SK-N-SH (cell line): ENCODE measurements around the gene TRAPPC6A.

Source experiments
- CTCF ChIP-seq: fragments of 200-600 bp; sonication (generic); IDR thresholded peaks from 2 replicates; pipeline ENCODE4 v1.6.1; 2017; ENCODE audit warnings: antibody characterized with exemption, mild to moderate bottlenecking, moderate library complexity
- ELF1 ChIP-seq: IDR thresholded peaks from 2 replicates; pipeline ENCODE4 v1.4.0; 2012
- EP300 ChIP-seq, 2 experiments: IDR thresholded peaks; 2 replicates each; pipeline versions ENCODE4 v1.4.0 to v1.6.1; 2012; ENCODE audit warnings: borderline replicate concordance in 1 of 2, low read depth in 1 of 2, low read length in 1 of 2
- GABPA ChIP-seq: IDR thresholded peaks from 2 replicates; pipeline ENCODE4 v1.4.0; 2012; ENCODE audit warnings: low read depth, mild to moderate bottlenecking
- MAX ChIP-seq: IDR thresholded peaks from 2 replicates; pipeline ENCODE4 v1.4.0; 2012; ENCODE audit warnings: low read depth
- POLR2AphosphoS5 ChIP-seq: IDR thresholded peaks from 2 replicates; pipeline ENCODE4 v1.6.1; 2012; ENCODE audit warnings: low read depth, low read length
- RAD21 ChIP-seq: IDR thresholded peaks from 2 replicates; pipeline ENCODE4 v1.6.1; 2012; ENCODE audit warnings: mild to moderate bottlenecking, low read length
- RCOR1 ChIP-seq: fragments of 150-350 bp; IDR thresholded peaks from 2 replicates; pipeline ENCODE4 v1.6.1; 2017; ENCODE audit warnings: antibody characterized with exemption, low read length
- REST ChIP-seq: IDR thresholded peaks from 2 replicates; pipeline ENCODE4 v1.6.1; 2012; ENCODE audit warnings: mild to moderate bottlenecking, low read depth, low read length, moderate library complexity
- RFX5 ChIP-seq: IDR thresholded peaks from 2 replicates; pipeline ENCODE4 v1.6.1; 2012; ENCODE audit warnings: mild to moderate bottlenecking, improper control_type of control experiment, low read length
- SIN3A ChIP-seq: IDR thresholded peaks from 2 replicates; pipeline ENCODE4 v1.6.1; 2012; ENCODE audit warnings: low read depth, mild to moderate bottlenecking, low read length, moderate library complexity, borderline replicate concordance
- SMC3 ChIP-seq: IDR thresholded peaks from 2 replicates; pipeline ENCODE4 v1.6.1; 2012; ENCODE audit warnings: low read depth, low read length, improper control_type of control experiment
- USF1 ChIP-seq: IDR thresholded peaks from 2 replicates; pipeline ENCODE4 v1.4.0; 2012; ENCODE audit warnings: low read depth, borderline replicate concordance
- ZBTB33 ChIP-seq: IDR thresholded peaks from 2 replicates; pipeline ENCODE4 v1.4.0; 2012; ENCODE audit warnings: low read depth, borderline replicate concordance

- TF ChIP-seq GABPA (no peak), USF1 (no peak), RCOR1 (no peak), ZBTB33 (no peak), CTCF (no peak), SIN3A (no peak), EP300 (IDR thresholded peaks at IDR 0.05; ENCODE audit: borderline replicate concordance in 1 of 2, low read depth in 1 of 2, low read length in 1 of 2) (no peak), POLR2AphosphoS5 (no peak), MAX (no peak), RAD21 (no peak), REST (no peak), SMC3 (no peak), RFX5 (no peak), ELF1 (no peak)
Observed at GRCh38 chr19:45205810-45206209, 27.8 kb upstream of the TRAPPC6A start.
